Liver (tissue), 9 donors: Measurements from ENCODE around the gene DBNDD2. TPM values are rescaled to one million over a fixed set of nuclear protein-coding genes. Genes with fewer than 3 reads are reported as not detected.

Experiments used
- DNase-seq: peaks from one replicate; pipeline ENCODE4 v3.0.0-alpha.2; 2017; ENCODE audit warnings: low spot score
- H3K27ac ChIP-seq, 2 donors: one replicate each; pipeline ENCODE4 v1.7.0; 2013; ENCODE audit warnings: inconsistent platforms in 2 of 2, low read length in 2 of 2, control low read depth in 1 of 2, low read depth in 1 of 2, mild to moderate bottlenecking in 1 of 2
- H3K27me3 ChIP-seq, 4 donors: one replicate each; pipeline versions ENCODE4 v1.6.1 to v1.7.0; 2013; ENCODE audit warnings: low read length in 3 of 4, inconsistent platforms in 1 of 4, mild to moderate bottlenecking in 1 of 4, moderate library complexity in 1 of 4; ENCODE audit not compliant: control insufficient read depth in 4 of 4, insufficient read depth in 4 of 4
- H3K36me3 ChIP-seq, 4 donors: one replicate each; pipeline versions ENCODE4 v1.6.1 to v1.7.0; 2013; ENCODE audit warnings: low read length in 3 of 4, mild to moderate bottlenecking in 3 of 4, low read depth in 1 of 4, moderate library complexity in 1 of 4; ENCODE audit not compliant: control insufficient read depth in 4 of 4, insufficient read depth in 3 of 4
- H3K4me1 ChIP-seq, 4 donors: one replicate each; pipeline versions ENCODE4 v1.6.1 to v1.7.0; 2013; ENCODE audit warnings: low read length in 3 of 4, mild to moderate bottlenecking in 3 of 4, moderate library complexity in 1 of 4; ENCODE audit not compliant: control insufficient read depth in 4 of 4, insufficient read depth in 4 of 4
- H3K4me3 ChIP-seq, 3 donors: one replicate each; pipeline versions ENCODE4 v1.6.1 to v1.7.0; 2013; ENCODE audit warnings: low read length in 3 of 3, control low read depth in 1 of 3, low read depth in 1 of 3, mild to moderate bottlenecking in 1 of 3
- H3K9ac ChIP-seq, 2 donors: one replicate each; pipeline ENCODE4 v1.7.0; 2013; ENCODE audit warnings: low read length in 2 of 2, mild to moderate bottlenecking in 2 of 2, moderate library complexity in 2 of 2, control low read depth in 1 of 2, low read depth in 1 of 2
- H3K9me3 ChIP-seq, 4 donors: one replicate each; pipeline versions ENCODE4 v1.6.1 to v1.7.0; 2013; ENCODE audit warnings: low read length in 3 of 4; ENCODE audit not compliant: control insufficient read depth in 4 of 4
- ATF3 ChIP-seq: IDR thresholded peaks from 2 replicates; pipeline ENCODE4 v1.6.1; 2016; ENCODE audit warnings: antibody characterized with exemption
- EGR1 ChIP-seq, 2 donors: IDR thresholded peaks; 2 replicates each; pipeline ENCODE4 v1.6.1; 2016 to 2018; ENCODE audit warnings: antibody characterized with exemption in 2 of 2, low read depth in 2 of 2
- FOXA1 ChIP-seq: IDR thresholded peaks from 2 replicates; pipeline ENCODE4 v1.6.1; 2016; ENCODE audit warnings: antibody characterized with exemption
- FOXA2 ChIP-seq: IDR thresholded peaks from 2 replicates; pipeline ENCODE4 v1.6.1; 2016; ENCODE audit warnings: antibody characterized with exemption
- GABPA ChIP-seq, 2 donors: IDR thresholded peaks in 1 of 2; conservative IDR thresholded peaks in 1 of 2; 2 replicates each; pipeline ENCODE4 v1.6.1; 2016; ENCODE audit warnings: antibody characterized with exemption in 2 of 2, mild to moderate bottlenecking in 1 of 2, moderate library complexity in 1 of 2
- HNF4A ChIP-seq, 2 donors: conservative IDR thresholded peaks; 2 replicates each; pipeline ENCODE4 v1.6.1; 2016; ENCODE audit warnings: antibody characterized with exemption in 2 of 2, mild to moderate bottlenecking in 2 of 2
- HNF4G ChIP-seq: IDR thresholded peaks from 2 replicates; pipeline ENCODE4 v1.6.1; 2016; ENCODE audit warnings: antibody characterized with exemption
- JUND ChIP-seq, 2 donors: IDR thresholded peaks; 2 replicates each; pipeline ENCODE4 v1.6.1; 2016; ENCODE audit warnings: antibody characterized with exemption in 2 of 2
- MAX ChIP-seq: IDR thresholded peaks from 2 replicates; pipeline ENCODE4 v1.6.1; 2016; ENCODE audit warnings: antibody characterized with exemption
- RAD21 ChIP-seq, 2 donors: IDR thresholded peaks; 2 replicates each; pipeline ENCODE4 v1.6.1; 2016; ENCODE audit warnings: antibody characterized with exemption in 2 of 2, mild to moderate bottlenecking in 2 of 2
- REST ChIP-seq: IDR thresholded peaks from 2 replicates; pipeline ENCODE4 v1.6.1; 2016; ENCODE audit warnings: antibody characterized with exemption, mild to moderate bottlenecking
- RXRA ChIP-seq, 2 donors: IDR thresholded peaks; 2 replicates each; pipeline ENCODE4 v1.6.1; 2017 to 2018; ENCODE audit warnings: antibody characterized with exemption in 2 of 2, mild to moderate bottlenecking in 1 of 2
- SP1 ChIP-seq: IDR thresholded peaks from 2 replicates; pipeline ENCODE4 v1.6.1; 2018; ENCODE audit warnings: antibody characterized with exemption, mild to moderate bottlenecking
- TAF1 ChIP-seq: conservative IDR thresholded peaks from 2 replicates; pipeline ENCODE4 v1.6.1; 2016; ENCODE audit warnings: antibody characterized with exemption, mild to moderate bottlenecking
- YY1 ChIP-seq: IDR thresholded peaks from 2 replicates; pipeline ENCODE4 v1.6.1; 2016; ENCODE audit warnings: antibody characterized with exemption, mild to moderate bottlenecking
- WGBS: extraction: QIAGEN DNeasy Blood & Tissue Kit; methylation state at CpG from one replicate; pipeline ENCODE4 v1.1.7; 2013; 5-methylcytosine and 5-hydroxymethylcytosine counted together
- polyA plus RNA-seq, 2 donors: library from polyadenylated mRNA; stranded (reverse) in 1 of 2; unstranded in 1 of 2; fragments of 200-250 nt in 1 of 2; fragments of >200 nt in 1 of 2; fragmentation: Nextera tagmentation in 1 of 2; extraction: Ambion mirVana in 1 of 2; gene quantifications; one replicate each; pipeline versions ENCODE4 v1.2.1 to v1.2.3, GENCODE V29; 2013 to 2015
- total RNA-seq, 2 donors: library from RNA; depleted of rRNA; stranded (reverse); fragments of >200 nt; gene quantifications; one replicate each; pipeline ENCODE4 v1.2.3, GENCODE V29; 2014
- TF ChIP-seq, protein P1 (sequence below): IDR thresholded peaks from 2 replicates; pipeline ENCODE4 v1.6.1; 2016; ENCODE audit warnings: antibody characterized with exemption
- TF ChIP-seq, protein P2 (sequence below): fragments of 150-350 bp; IDR thresholded peaks from 2 replicates; pipeline ENCODE4 v1.5.1; 2017; ENCODE audit warnings: improper control_type of control experiment, low read depth, low read length; ENCODE audit not compliant: missing input control
- donor health status: healthy.
- donor health status: healthy.
- donor health status: healthy.
- donor health status: healthy.
- donor health status: healthy.

The DBNDD2 gene
- total and polyA plus RNA-seq, 4 donors, result 2.1 to 4.6 (median 2.7) TPM

GRCh38 chr20:45363611-45364492 is 44.2 kb upstream of the DBNDD2 start:
- H3K36me3 ChIP-seq, result peaks cover 0 to 24% (median 22%) of the 10 kb centered on the region in 4 donors
- TF ChIP-seq, protein P1, sequence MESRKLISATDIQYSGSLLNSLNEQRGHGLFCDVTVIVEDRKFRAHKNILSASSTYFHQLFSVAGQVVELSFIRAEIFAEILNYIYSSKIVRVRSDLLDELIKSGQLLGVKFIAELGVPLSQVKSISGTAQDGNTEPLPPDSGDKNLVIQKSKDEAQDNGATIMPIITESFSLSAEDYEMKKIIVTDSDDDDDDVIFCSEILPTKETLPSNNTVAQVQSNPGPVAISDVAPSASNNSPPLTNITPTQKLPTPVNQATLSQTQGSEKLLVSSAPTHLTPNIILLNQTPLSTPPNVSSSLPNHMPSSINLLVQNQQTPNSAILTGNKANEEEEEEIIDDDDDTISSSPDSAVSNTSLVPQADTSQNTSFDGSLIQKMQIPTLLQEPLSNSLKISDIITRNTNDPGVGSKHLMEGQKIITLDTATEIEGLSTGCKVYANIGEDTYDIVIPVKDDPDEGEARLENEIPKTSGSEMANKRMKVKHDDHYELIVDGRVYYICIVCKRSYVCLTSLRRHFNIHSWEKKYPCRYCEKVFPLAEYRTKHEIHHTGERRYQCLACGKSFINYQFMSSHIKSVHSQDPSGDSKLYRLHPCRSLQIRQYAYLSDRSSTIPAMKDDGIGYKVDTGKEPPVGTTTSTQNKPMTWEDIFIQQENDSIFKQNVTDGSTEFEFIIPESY, result no peak
- TF ChIP-seq HNF4A (conservative IDR thresholded peaks at IDR 0.05), result peak; percentile 3 to 7
- H3K27ac ChIP-seq, result peak overlapping the region; percentile 97 to 98
- H3K9me3 ChIP-seq, result no peaks in the 10 kb centered on the region
- peak; percentile 29 for DNase-seq
- peak overlapping the region; percentile 34 to 87 for H3K9ac ChIP-seq
- H3K27me3 ChIP-seq, result no peaks in the 10 kb centered on the region
- H3K4me1 ChIP-seq, result peaks cover 8 to 47% (median 29%) of the 10 kb centered on the region in 4 donors
- H3K4me3 ChIP-seq, result peak overlapping the region; percentile 68 to 87 (median 74)
- WGBS, result 18% methylated on average over 23 of the region's 23 CpGs

- no peak for DNase-seq
- Histone ChIP-seq H3K27ac (no peak overlapping the region), H3K4me1 (peaks cover 4 to 35% (median 23%) of the 10 kb centered on the region in 4 donors)
These were observed 42.6 kb upstream of the DBNDD2 start for GRCh38 chr20:45365444-45365970.

More at GRCh38 chr20:45365444-45365970, 42.6 kb upstream of the DBNDD2 start:
- H3K36me3 ChIP-seq, result peaks cover 0 to 24% (median 22%) of the 10 kb centered on the region in 4 donors
- WGBS, result 95% methylated on average over 5 of the region's 5 CpGs
- no peaks in the 10 kb centered on the region for H3K27me3 ChIP-seq
- no peak overlapping the region for H3K4me3 ChIP-seq
- no peaks in the 10 kb centered on the region for H3K9me3 ChIP-seq
- H3K9ac ChIP-seq, result no peak overlapping the region
- no peak for TF ChIP-seq GABPA (IDR thresholded peaks at IDR 0.05 in 1 of 2, conservative IDR thresholded peaks at IDR 0.05 in 1 of 2)
- TF ChIP-seq EGR1 (IDR thresholded peaks at IDR 0.05; ENCODE audit: low read depth in 2 of 2), result no peak
- TF ChIP-seq HNF4G, result no peak
- no peak for TF ChIP-seq FOXA1
- TF ChIP-seq MAX, result no peak
- no peak for TF ChIP-seq REST
- TF ChIP-seq TAF1, result no peak
- no peak for TF ChIP-seq SP1
- TF ChIP-seq YY1, result no peak
- TF ChIP-seq JUND (IDR thresholded peaks at IDR 0.05), result no peak
- no peak for TF ChIP-seq RAD21 (IDR thresholded peaks at IDR 0.05)
- no peak for TF ChIP-seq HNF4A (conservative IDR thresholded peaks at IDR 0.05)
- no peak for TF ChIP-seq FOXA2
- TF ChIP-seq ATF3, result no peak
- no peak for TF ChIP-seq RXRA (IDR thresholded peaks at IDR 0.05)
- TF ChIP-seq, protein P2, sequence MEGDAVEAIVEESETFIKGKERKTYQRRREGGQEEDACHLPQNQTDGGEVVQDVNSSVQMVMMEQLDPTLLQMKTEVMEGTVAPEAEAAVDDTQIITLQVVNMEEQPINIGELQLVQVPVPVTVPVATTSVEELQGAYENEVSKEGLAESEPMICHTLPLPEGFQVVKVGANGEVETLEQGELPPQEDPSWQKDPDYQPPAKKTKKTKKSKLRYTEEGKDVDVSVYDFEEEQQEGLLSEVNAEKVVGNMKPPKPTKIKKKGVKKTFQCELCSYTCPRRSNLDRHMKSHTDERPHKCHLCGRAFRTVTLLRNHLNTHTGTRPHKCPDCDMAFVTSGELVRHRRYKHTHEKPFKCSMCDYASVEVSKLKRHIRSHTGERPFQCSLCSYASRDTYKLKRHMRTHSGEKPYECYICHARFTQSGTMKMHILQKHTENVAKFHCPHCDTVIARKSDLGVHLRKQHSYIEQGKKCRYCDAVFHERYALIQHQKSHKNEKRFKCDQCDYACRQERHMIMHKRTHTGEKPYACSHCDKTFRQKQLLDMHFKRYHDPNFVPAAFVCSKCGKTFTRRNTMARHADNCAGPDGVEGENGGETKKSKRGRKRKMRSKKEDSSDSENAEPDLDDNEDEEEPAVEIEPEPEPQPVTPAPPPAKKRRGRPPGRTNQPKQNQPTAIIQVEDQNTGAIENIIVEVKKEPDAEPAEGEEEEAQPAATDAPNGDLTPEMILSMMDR, result no peak
